GM23338 (cell line): ENCODE data around the gene TRA2A. TPM values are rescaled to one million over a fixed set of nuclear protein-coding genes. Genes with fewer than 3 reads are reported as not detected.

Experiments used
- ATAC-seq: fragments of 200-7000 bp; cut with Tn5 transposase; 3 replicates; pipeline ENCODE4 v1.9.1; 2020
- DNase-seq: peaks from one replicate; pipeline ENCODE4 v3.0.0-alpha.2; 2015; ENCODE audit warnings: low spot score
- H2AFZ ChIP-seq: fragments of 200-600 bp; sonication (generic); 2 replicates; pipeline ENCODE4 v1.8.0; 2016; ENCODE audit warnings: antibody characterized with exemption, mild to moderate bottlenecking, moderate library complexity
- H3F3A ChIP-seq: fragments of 200-600 bp; sonication (generic); replicated peaks from 2 replicates; pipeline ENCODE4 v1.8.0; 2017; ENCODE audit warnings: antibody characterized with exemption, mixed run types, low read depth
- H3K27ac ChIP-seq: fragments of 200-600 bp; sonication (generic); 2 replicates; pipeline ENCODE4 v1.6.1; 2016; ENCODE audit warnings: low read depth
- H3K27me3 ChIP-seq: fragments of 200-600 bp; sonication (generic); 2 replicates; pipeline ENCODE4 v1.8.0; 2016; ENCODE audit warnings: mild to moderate bottlenecking, mixed run types, moderate library complexity; ENCODE audit not compliant: insufficient read depth
- H3K36me3 ChIP-seq: fragments of 200-600 bp; sonication (generic); 2 replicates; pipeline ENCODE4 v1.8.0; 2016; ENCODE audit warnings: mild to moderate bottlenecking; ENCODE audit not compliant: insufficient read depth
- H3K4me1 ChIP-seq: fragments of 200-600 bp; sonication (generic); 2 replicates; pipeline ENCODE4 v1.8.0; 2016; ENCODE audit warnings: mild to moderate bottlenecking, moderate library complexity; ENCODE audit not compliant: insufficient read depth
- H3K4me2 ChIP-seq: fragments of 200-600 bp; sonication (generic); 2 replicates; pipeline ENCODE4 v1.7.1; 2017; ENCODE audit warnings: mixed run types
- H3K4me3 ChIP-seq: fragments of 200-600 bp; sonication (generic); 2 replicates; pipeline ENCODE4 v1.6.1; 2016; ENCODE audit warnings: mixed run types
- H3K79me2 ChIP-seq: fragments of 200-600 bp; sonication (generic); replicated peaks from 2 replicates; pipeline ENCODE4 v1.8.0; 2017; ENCODE audit warnings: mild to moderate bottlenecking; ENCODE audit not compliant: insufficient read depth
- H3K9me2 ChIP-seq: fragments of 200-600 bp; sonication (generic); 2 replicates; pipeline ENCODE4 v1.8.0; 2017; ENCODE audit not compliant: insufficient read depth
- H4K20me1 ChIP-seq: fragments of 200-600 bp; sonication (generic); replicated peaks from 2 replicates; pipeline ENCODE4 v1.8.0; 2017; ENCODE audit warnings: mild to moderate bottlenecking; ENCODE audit not compliant: insufficient read depth
- H3K27ac Mint-ChIP-seq: 2 replicates; pipeline ENCODE4 v1.8.0; 2020; ENCODE audit warnings: inconsistent platforms, mild to moderate bottlenecking, moderate library complexity, mixed read lengths
- H3K27me3 Mint-ChIP-seq: 3 replicates; pipeline ENCODE4 v1.8.0; 2022; ENCODE audit warnings: low read depth, mild to moderate bottlenecking, moderate library complexity, mixed read lengths, inconsistent platforms; ENCODE audit not compliant: insufficient read depth, poor library complexity
- H3K36me3 Mint-ChIP-seq: 3 replicates; pipeline ENCODE4 v1.8.0; 2021; ENCODE audit warnings: low read depth, mild to moderate bottlenecking, inconsistent platforms, moderate library complexity, mixed read lengths
- H3K4me1 Mint-ChIP-seq: 3 replicates; pipeline ENCODE4 v1.8.0; 2020; ENCODE audit warnings: mild to moderate bottlenecking, inconsistent platforms, mixed read lengths
- H3K4me3 Mint-ChIP-seq: 3 replicates; pipeline ENCODE4 v1.8.0; 2021; ENCODE audit warnings: moderate library complexity, mild to moderate bottlenecking, inconsistent platforms, mixed read lengths
- H3K9me3 Mint-ChIP-seq: 3 replicates; pipeline ENCODE4 v1.8.0; 2020; ENCODE audit warnings: moderate library complexity, mild to moderate bottlenecking, inconsistent platforms, mixed read lengths
- CREB1 ChIP-seq: fragments of 250-450 bp; sonication (Bioruptor Pico); IDR thresholded peaks from 2 replicates; pipeline ENCODE4 v1.5.0; 2020; ENCODE audit warnings: low read depth, mild to moderate bottlenecking, moderate library complexity
- CTCF ChIP-seq, 2 experiments: fragments of 200-600 bp in 1 of 2; sonication (generic) in 1 of 2; conservative IDR thresholded peaks; 2 replicates each; pipeline versions ENCODE4 v1.5.1 to v1.6.1; 2016 to 2017; ENCODE audit warnings: antibody characterized with exemption in 2 of 2, low read depth in 2 of 2, mild to moderate bottlenecking in 2 of 2, moderate library complexity in 1 of 2
- EZH2 ChIP-seq: fragments of 200-600 bp; sonication (generic); IDR thresholded peaks from one replicate; pipeline ENCODE4 v1.8.0; 2017; ENCODE audit warnings: antibody characterized with exemption, mild to moderate bottlenecking, low read depth; ENCODE audit not compliant: unreplicated experiment
- EZH2phosphoT487 ChIP-seq: fragments of 200-600 bp; sonication (generic); IDR thresholded peaks from one replicate; pipeline ENCODE4 v1.8.1; 2018; ENCODE audit warnings: antibody characterized with exemption; ENCODE audit not compliant: unreplicated experiment
- JUNB ChIP-seq: IDR thresholded peaks from one replicate; pipeline ENCODE4 v1.6.1; 2016; ENCODE audit warnings: antibody characterized with exemption; ENCODE audit not compliant: unreplicated experiment
- NANOG ChIP-seq: IDR thresholded peaks from 2 replicates; pipeline ENCODE4 v1.6.1; 2016; ENCODE audit warnings: antibody characterized with exemption, borderline replicate concordance
- POLR2AphosphoS5 ChIP-seq: IDR thresholded peaks from 2 replicates; pipeline ENCODE4 v1.6.1; 2016; ENCODE audit warnings: antibody characterized with exemption, low read depth
- REST ChIP-seq: IDR thresholded peaks from one replicate; pipeline ENCODE4 v1.6.1; 2018; ENCODE audit warnings: antibody characterized with exemption; ENCODE audit not compliant: unreplicated experiment
- STAT1 ChIP-seq: IDR thresholded peaks from one replicate; pipeline ENCODE4 v1.6.1; 2016; ENCODE audit warnings: antibody characterized with exemption; ENCODE audit not compliant: unreplicated experiment
- ZNF114 ChIP-seq: fragments of 250-450 bp; sonication (Bioruptor Pico); IDR thresholded peaks from 2 replicates; pipeline ENCODE4 v1.5.0; 2020; ENCODE audit warnings: mild to moderate bottlenecking, moderate library complexity
- ZNF331 ChIP-seq: fragments of 250-450 bp; sonication (Bioruptor Pico); IDR thresholded peaks from 2 replicates; pipeline ENCODE4 v1.5.0; 2020; ENCODE audit warnings: low read depth, mild to moderate bottlenecking, moderate library complexity
- polyA plus RNA-seq: library from polyadenylated mRNA; unstranded; fragments of >200 nt; fragmentation: Nextera tagmentation; extraction: Ambion mirVana; gene quantifications from 2 replicates; pipeline ENCODE4 v1.2.1, GENCODE V29; 2016
- total RNA-seq: library from RNA; depleted of rRNA; stranded (reverse); fragments of >200 nt; shearing (Covaris generic); gene quantifications from 2 replicates; pipeline ENCODE4 v1.2.3, GENCODE V29; 2014

TRA2A gene
- total and polyA plus RNA-seq, 2 experiments from 2014 or later, result 82.6 to 271 TPM

DNA sequence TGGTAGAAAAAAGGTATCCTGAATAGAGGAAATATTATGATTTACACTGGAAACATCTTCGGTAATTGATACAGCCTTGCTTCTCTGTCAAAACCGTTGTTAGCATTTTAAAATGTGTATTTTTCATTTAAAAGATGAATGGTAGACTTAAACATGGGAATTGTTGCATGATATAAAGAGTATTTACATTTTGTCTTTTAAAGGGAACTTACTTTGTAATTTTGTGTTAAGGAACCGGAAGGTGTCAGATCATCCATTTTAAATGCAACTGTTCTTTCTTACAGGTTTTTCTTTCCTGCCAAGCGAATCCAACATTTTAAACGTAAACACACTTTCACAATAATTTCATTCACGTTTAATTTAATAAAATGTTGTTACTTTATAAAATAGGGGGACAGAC is 59.7 kb downstream of the TRA2A start:
- Histone ChIP-seq H3K4me1 (peaks cover 12% of the 10 kb centered on the region), H3K27ac (peak overlapping the region; percentile 96), H3K79me2 (peaks cover 66% of the 10 kb centered on the region), H3K36me3 (no peaks in the 10 kb centered on the region), H3K9me2 (no peaks in the 10 kb centered on the region), H2AFZ (no peak overlapping the region), H3F3A (no peaks in the 10 kb centered on the region; the same call in 1 of the 2 replicates), H4K20me1 (no peaks in the 10 kb centered on the region), H3K4me2 (peak overlapping the region; percentile 80), H3K4me3 (peak overlapping the region; percentile 64), H3K27me3 (no peaks in the 10 kb centered on the region)
- ATAC-seq (no peak), DNase-seq (no peak)
- H3K27ac Mint-ChIP-seq, result peak overlapping the region; percentile 73
- H3K9me3 Mint-ChIP-seq, result peaks cover 7% of the 10 kb centered on the region; the same call in 2 of the 3 replicates
- H3K36me3 Mint-ChIP-seq, result peaks cover 18% of the 10 kb centered on the region
- no peak for TF ChIP-seq REST
- no peak for TF ChIP-seq ZNF114 (CRISPR knock-in tag)
- no peak for TF ChIP-seq CTCF (conservative IDR thresholded peaks at IDR 0.05; ENCODE audit: low read depth in 2 of 2)
- TF ChIP-seq NANOG, result no peak
- no peak for TF ChIP-seq POLR2AphosphoS5
- no peak for TF ChIP-seq EZH2phosphoT487
- no peak for TF ChIP-seq STAT1
- no peak for TF ChIP-seq JUNB
- TF ChIP-seq EZH2, result no peak
- H3K4me3 Mint-ChIP-seq, result peak overlapping the region; percentile 86
- peaks cover 20% of the 10 kb centered on the region for H3K27me3 Mint-ChIP-seq
- H3K4me1 Mint-ChIP-seq, result peaks cover 18% of the 10 kb centered on the region

- Histone ChIP-seq H3K36me3 (no peaks in the 10 kb centered on the region), H4K20me1 (no peaks in the 10 kb centered on the region), H3K4me2 (peak overlapping the region; percentile 85), H3K9me2 (no peaks in the 10 kb centered on the region), H3K27me3 (no peaks in the 10 kb centered on the region), H2AFZ (no peak overlapping the region), H3K79me2 (peaks cover 66% of the 10 kb centered on the region), H3K27ac (peak overlapping the region; percentile 96), H3F3A (no peaks in the 10 kb centered on the region; the same call in 1 of the 2 replicates), H3K4me3 (peak overlapping the region; percentile 64), H3K4me1 (peaks cover 10% of the 10 kb centered on the region)
- ATAC-seq, result peak; percentile 37
- H3K4me3 Mint-ChIP-seq, result peak overlapping the region; percentile 86
- H3K27ac Mint-ChIP-seq, result peak overlapping the region; percentile 96
- peaks cover 20% of the 10 kb centered on the region for H3K36me3 Mint-ChIP-seq
- TF ChIP-seq CREB1, result 0 out of 2 replicates have a peak, but pooled peaks have one; percentile 22
- TF ChIP-seq ZNF331, result no peak
- TF ChIP-seq POLR2AphosphoS5, result peak; percentile 48
- peaks cover 13% of the 10 kb centered on the region for H3K4me1 Mint-ChIP-seq
- H3K9me3 Mint-ChIP-seq, result peaks cover 7% of the 10 kb centered on the region; the same call in 2 of the 3 replicates
- H3K27me3 Mint-ChIP-seq, result peaks cover 20% of the 10 kb centered on the region
- DNase-seq, result peak; percentile 97
Measured at GRCh38 chr7:23471106-23471859, 60.5 kb downstream of the TRA2A start.
